Ecto neural progenitor cell (in vitro differentiated cells): ENCODE results near the gene FBXO41.

Source experiments
- DNase-seq: peaks from one replicate; pipeline ENCODE4 v3.0.0-alpha.2; 2018; ENCODE audit warnings: low spot score

FBXO41 gene

DNA sequence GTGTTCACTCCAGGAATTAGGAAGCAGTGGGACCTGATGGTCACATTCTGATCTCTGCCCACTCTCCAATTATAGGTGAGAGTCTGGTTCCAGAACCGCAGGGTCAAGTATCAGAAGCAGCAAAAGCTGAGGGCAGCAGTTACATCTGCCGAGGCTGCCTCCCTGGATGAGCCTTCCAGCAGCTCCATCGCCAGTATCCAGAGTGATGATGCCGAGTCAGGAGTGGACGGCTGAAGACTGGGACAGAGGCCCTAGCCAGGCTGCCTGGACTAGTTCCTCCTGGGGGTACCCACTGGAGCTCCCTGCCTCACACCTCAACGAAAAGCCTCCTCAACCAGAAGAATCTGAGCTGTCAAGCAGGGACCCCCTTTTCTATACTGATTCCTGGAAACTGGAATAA, 73.6 kb downstream of the FBXO41 start:
- DNase-seq: no peak

DNA sequence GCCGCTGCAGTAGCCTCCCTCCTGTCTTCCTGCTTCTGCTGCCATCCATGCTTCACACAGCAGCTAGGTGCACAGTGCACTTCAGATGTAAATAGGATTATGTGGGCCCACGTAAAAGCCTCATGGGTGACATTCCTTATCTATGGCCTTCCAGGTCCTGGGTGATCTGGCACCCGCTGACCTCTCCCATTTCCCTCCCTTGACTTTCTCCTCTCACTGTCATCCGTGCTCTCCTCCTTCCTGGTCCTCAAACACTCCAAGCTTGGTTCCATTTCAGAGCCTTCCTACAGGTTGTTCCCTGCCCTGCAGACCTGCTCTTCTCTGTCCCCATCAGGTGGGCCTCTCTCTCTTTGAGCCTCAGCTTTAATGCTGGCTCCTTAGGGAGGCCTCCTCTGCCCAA, 74.3 kb downstream of the FBXO41 start:
- DNase-seq: no peak

DNA sequence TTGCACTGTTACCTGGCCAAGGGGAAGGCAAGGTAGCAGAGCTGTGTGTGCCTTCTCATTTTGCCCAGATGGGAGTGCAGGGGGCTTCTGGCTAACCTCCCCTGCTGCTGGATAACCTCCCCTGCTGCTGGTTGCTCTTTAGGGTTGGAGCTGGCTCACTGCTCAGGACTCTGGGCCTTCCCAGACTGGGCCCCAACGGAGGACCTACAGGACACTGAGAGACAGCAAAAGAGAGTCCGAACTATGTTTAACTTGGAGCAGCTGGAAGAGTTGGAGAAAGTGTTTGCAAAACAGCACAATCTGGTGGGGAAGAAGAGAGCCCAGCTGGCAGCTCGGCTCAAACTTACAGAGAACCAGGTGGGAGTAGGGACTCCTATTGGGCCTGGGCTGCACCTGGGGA, 76.0 kb downstream of the FBXO41 start:
- DNase-seq: no peak

DNA sequence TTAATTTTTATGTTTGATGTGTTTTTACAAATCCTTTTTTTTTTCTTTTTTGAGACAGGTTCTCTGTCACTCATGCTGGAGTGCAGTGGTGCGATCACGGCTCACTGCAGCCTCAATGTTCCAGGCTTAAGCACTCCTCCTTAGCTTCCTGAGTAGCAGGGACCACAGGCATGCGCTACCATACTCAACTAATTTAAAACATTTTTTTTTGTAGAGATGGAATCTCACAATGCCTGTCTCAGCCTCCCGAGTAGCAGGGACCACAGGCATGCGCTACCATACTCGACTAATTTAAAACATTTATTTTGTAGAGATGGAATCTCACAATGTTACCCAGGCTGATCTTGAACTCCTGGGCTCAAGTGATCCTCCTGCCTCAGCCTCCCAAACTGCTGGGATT, 78.7 kb downstream of the FBXO41 start:
- no peak for DNase-seq
